ENCODE measurements around the gene LIMK2.

Gene LIMK2

DNA sequence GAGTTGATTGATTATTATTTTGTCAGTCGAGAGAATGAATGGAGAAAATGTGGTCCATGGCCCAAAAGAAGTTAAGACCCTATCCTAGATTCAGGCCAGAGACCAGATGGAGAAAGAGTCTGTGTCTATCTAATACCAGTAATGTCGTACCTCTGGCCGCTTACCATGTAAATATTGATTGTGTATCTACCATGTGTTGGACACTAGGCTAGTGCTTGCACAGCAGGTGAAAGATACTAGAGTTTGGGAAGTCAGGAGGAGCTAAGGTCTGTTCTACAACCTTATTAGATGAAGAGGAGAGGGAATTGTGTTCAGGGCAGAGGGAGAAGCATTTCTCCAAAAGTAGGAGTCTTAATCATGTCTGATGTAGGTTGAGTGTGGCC lies 48.4 kb downstream of the LIMK2 start:
- in situ Hi-C loops (cut with MboI; ENCODE audit: low sequenced_read_pairs) = no loop called here
- no peaks in the 10 kb centered on the region for H3K27me3 ChIP-seq (ENCODE audit: low read depth)
- no peak overlapping the region for H3K4me3 ChIP-seq
- peaks cover 14% of the 10 kb centered on the region for H3K36me3 ChIP-seq (replicated peaks)
- no peaks in the 10 kb centered on the region for H3K9me3 ChIP-seq
- no peaks in the 10 kb centered on the region for H3K4me1 ChIP-seq
- DNase-seq (ENCODE audit: low spot score in 2 of 2) = no peak

GRCh38 chr22:31262312-31263133 lies 50.4 kb downstream of the LIMK2 start:
- in situ Hi-C loops (cut with MboI; ENCODE audit: low sequenced_read_pairs) = no loop called here
- peaks cover 21% of the 10 kb centered on the region for H3K36me3 ChIP-seq (replicated peaks)
- no peak for DNase-seq (ENCODE audit: low spot score in 2 of 2)

DNA sequence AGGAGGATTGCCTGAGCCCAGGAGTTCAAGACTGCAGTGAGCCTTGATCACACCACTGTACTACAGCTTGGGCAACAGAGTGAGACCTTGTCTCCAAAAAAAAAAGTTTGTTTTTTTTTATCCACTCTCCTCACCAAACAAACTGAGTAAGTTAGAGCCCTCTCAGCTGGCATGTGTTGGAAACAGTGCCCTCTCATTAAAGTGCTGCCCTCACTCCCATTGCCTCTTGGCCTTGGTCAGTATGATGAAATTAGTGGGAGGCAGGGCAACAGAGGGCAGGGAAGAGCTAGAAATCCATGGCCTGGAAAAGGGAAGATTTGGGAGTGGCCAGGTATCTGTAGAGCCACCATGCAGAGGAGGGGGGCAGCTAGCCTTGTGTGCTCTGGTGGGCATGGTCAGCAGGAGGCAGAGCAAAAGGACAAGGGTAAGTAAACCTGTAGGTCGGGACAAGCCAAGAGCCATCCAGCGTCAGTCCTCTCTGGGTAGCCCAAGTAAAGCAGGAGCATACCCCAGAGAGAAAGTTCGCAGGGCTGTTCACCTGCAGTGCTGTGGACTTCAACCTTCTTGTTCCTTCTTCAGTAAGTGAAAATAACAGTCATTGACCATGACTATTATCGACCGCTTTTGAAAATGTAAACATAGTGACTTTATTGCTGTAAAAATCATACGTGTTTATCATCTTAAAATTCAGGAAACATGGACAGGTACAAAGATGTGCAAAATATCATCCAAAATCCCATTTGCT lies 52.0 kb downstream of the LIMK2 start:
- H3K4me3 ChIP-seq = no peak overlapping the region
- H3K36me3 ChIP-seq (replicated peaks) = peaks cover 22% of the 10 kb centered on the region
- DNase-seq (ENCODE audit: low spot score in 2 of 2) = no peak
- no peaks in the 10 kb centered on the region for H3K4me1 ChIP-seq
- no peaks in the 10 kb centered on the region for H3K9me3 ChIP-seq
- in situ Hi-C loops (cut with MboI; ENCODE audit: low sequenced_read_pairs) = no loop called here
- no peaks in the 10 kb centered on the region for H3K27me3 ChIP-seq (ENCODE audit: low read depth)

More at GRCh38 chr22:31262312-31263133, 50.4 kb downstream of the LIMK2 start:
- no peak overlapping the region for H3K4me3 ChIP-seq
- no peaks in the 10 kb centered on the region for H3K27me3 ChIP-seq (ENCODE audit: low read depth)
- H3K4me1 ChIP-seq = no peaks in the 10 kb centered on the region
- no peaks in the 10 kb centered on the region for H3K9me3 ChIP-seq

GRCh38 chr22:31268281-31268680 lies 56.2 kb downstream of the LIMK2 start:
- Histone ChIP-seq H3K4me1 (no peaks in the 10 kb centered on the region), H3K4me3 (no peak overlapping the region), H3K36me3 (replicated peaks) (peaks cover 22% of the 10 kb centered on the region), H3K9me3 (no peaks in the 10 kb centered on the region), H3K27me3 (ENCODE audit: low read depth) (no peaks in the 10 kb centered on the region)
- DNase-seq (ENCODE audit: low spot score in 2 of 2) = no peak
- in situ Hi-C loops (cut with MboI; ENCODE audit: low sequenced_read_pairs) = no loop called here

- in situ Hi-C loops (cut with MboI; ENCODE audit: low sequenced_read_pairs) = no loop called here
- no peak for DNase-seq (ENCODE audit: low spot score in 2 of 2)
- Histone ChIP-seq H3K36me3 (replicated peaks) (peaks cover 25% of the 10 kb centered on the region), H3K27me3 (ENCODE audit: low read depth) (no peaks in the 10 kb centered on the region), H3K4me1 (no peaks in the 10 kb centered on the region), H3K4me3 (no peak overlapping the region), H3K9me3 (no peaks in the 10 kb centered on the region)
These were observed 57.9 kb downstream of the LIMK2 start for GRCh38 chr22:31269892-31270579.

DNA sequence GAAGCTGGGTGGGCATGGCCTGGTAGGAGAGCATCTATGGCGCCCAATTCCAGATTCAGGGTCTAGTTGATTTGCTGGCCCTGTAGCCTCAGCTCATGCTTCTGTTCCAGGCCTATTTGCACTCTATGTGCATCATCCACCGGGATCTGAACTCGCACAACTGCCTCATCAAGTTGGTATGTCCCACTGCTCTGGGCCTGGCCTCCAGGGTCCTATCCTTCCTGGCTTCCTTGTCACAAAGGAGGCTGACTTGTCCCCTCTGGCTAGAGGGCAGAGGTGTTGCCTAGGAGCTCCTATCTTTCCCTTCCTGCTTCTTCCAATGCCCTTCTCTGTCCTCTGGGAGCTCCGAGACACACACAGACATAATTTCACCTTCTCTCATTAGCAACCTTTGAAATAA lies 58.9 kb downstream of the LIMK2 start:
- Histone ChIP-seq H3K27me3 (ENCODE audit: low read depth) (no peaks in the 10 kb centered on the region), H3K36me3 (replicated peaks) (peaks cover 35% of the 10 kb centered on the region), H3K9me3 (no peaks in the 10 kb centered on the region), H3K4me1 (no peaks in the 10 kb centered on the region), H3K4me3 (no peak overlapping the region)
- in situ Hi-C loops (cut with MboI; ENCODE audit: low sequenced_read_pairs) = no loop called here
- DNase-seq (ENCODE audit: low spot score in 2 of 2) = no peak

GRCh38 chr22:31271485-31271884 lies 59.4 kb downstream of the LIMK2 start:
- Histone ChIP-seq H3K9me3 (no peaks in the 10 kb centered on the region), H3K36me3 (replicated peaks) (peaks cover 35% of the 10 kb centered on the region), H3K4me3 (no peak overlapping the region), H3K4me1 (no peaks in the 10 kb centered on the region), H3K27me3 (ENCODE audit: low read depth) (no peaks in the 10 kb centered on the region)
- in situ Hi-C loops (cut with MboI; ENCODE audit: low sequenced_read_pairs) = no loop called here
- DNase-seq (ENCODE audit: low spot score in 2 of 2) = no peak

DNA sequence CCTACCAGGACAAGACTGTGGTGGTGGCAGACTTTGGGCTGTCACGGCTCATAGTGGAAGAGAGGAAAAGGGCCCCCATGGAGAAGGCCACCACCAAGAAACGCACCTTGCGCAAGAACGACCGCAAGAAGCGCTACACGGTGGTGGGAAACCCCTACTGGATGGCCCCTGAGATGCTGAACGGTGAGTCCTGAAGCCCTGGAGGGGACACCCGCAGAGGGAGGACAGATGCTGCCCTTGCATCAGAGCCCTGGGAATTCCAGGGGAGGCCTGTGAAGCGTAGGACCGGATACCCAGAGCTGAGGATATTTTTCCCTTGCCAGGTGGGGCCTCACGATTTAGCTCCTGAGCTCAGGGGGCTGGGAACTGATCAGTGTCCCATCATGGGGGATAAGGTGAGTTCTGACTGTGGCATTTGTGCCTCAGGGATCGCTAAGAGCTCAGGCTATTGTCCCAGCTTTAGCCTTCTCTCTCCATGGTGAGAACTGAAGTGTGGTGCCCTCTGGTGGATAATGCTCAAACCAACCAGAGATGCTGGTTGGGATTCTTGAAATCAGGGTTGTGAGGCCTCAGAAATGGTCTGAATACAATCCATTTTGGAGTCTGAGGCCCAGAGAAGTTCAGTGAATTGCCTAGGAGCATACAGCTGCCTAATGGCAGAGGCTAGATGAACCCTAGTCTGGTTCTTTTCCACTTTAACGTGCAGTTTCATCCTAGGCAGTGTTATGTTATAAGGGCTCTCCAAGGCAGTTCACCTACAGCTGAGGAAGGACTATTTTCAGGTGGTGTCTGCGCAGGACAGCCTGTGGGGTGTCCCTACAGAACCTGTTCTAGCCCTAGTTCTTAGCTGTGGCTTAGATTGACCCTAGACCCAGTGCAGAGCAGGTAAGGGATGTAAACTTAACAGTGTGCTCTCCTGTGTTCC lies 60.7 kb downstream of the LIMK2 start:
- H3K36me3 ChIP-seq (replicated peaks) = peaks cover 31% of the 10 kb centered on the region
- DNase-seq (ENCODE audit: low spot score in 2 of 2) = peak; percentile 60 to 78
- H3K9me3 ChIP-seq = no peaks in the 10 kb centered on the region
- H3K4me1 ChIP-seq = no peaks in the 10 kb centered on the region
- in situ Hi-C loops (cut with MboI; ENCODE audit: low sequenced_read_pairs) = no loop called here
- H3K4me3 ChIP-seq = no peak overlapping the region
- no peaks in the 10 kb centered on the region for H3K27me3 ChIP-seq (ENCODE audit: low read depth)

- Histone ChIP-seq H3K9me3 (no peaks in the 10 kb centered on the region), H3K27me3 (ENCODE audit: low read depth) (no peaks in the 10 kb centered on the region), H3K4me1 (no peaks in the 10 kb centered on the region), H3K4me3 (no peak overlapping the region), H3K36me3 (replicated peaks) (peaks cover 29% of the 10 kb centered on the region)
- in situ Hi-C loops (cut with MboI; ENCODE audit: low sequenced_read_pairs) = no loop called here
- DNase-seq (ENCODE audit: low spot score in 2 of 2) = no peak
These were observed 61.9 kb downstream of the LIMK2 start for GRCh38 chr22:31274017-31274416.

GRCh38 chr22:31275018-31275417 lies 62.9 kb downstream of the LIMK2 start:
- DNase-seq (ENCODE audit: low spot score in 2 of 2) = no peak

DNA sequence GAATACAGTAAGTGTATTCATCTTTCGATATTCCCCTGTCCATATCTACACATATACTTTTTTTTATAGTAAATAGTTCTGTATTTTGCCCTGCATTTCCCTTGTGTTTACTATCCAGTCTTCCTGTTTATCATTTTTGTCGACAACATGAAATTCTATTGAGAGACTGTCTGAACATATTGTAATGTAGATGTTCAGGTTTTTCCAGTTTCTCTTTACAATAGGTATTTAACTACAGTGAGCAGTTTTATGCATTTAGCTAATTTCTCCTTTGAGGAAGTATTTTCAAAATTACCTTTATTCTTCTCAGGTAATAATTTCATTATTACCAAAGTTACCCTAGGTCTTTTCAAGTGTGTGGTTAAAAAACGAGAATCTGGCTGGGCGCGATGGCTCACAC lies 63.5 kb downstream of the LIMK2 start:
- Histone ChIP-seq H3K4me1 (no peaks in the 10 kb centered on the region), H3K36me3 (replicated peaks) (peaks cover 29% of the 10 kb centered on the region), H3K4me3 (no peak overlapping the region), H3K9me3 (no peaks in the 10 kb centered on the region), H3K27me3 (ENCODE audit: low read depth) (no peaks in the 10 kb centered on the region)
- no peak for DNase-seq (ENCODE audit: low spot score in 2 of 2)
- in situ Hi-C loops (cut with MboI; ENCODE audit: low sequenced_read_pairs) = loop anchor here (25.0 kb wide), 1 partner anchor 112 kb away; the partner anchor contains the start of gene DRG1

More at GRCh38 chr22:31275018-31275417, 62.9 kb downstream of the LIMK2 start:
- H3K4me3 ChIP-seq = no peak overlapping the region
- H3K4me1 ChIP-seq = no peaks in the 10 kb centered on the region
- H3K36me3 ChIP-seq (replicated peaks) = peaks cover 29% of the 10 kb centered on the region
- in situ Hi-C loops (cut with MboI; ENCODE audit: low sequenced_read_pairs) = loop anchor here (25.0 kb wide), 1 partner anchor 112 kb away; the partner anchor contains the start of gene DRG1
- no peaks in the 10 kb centered on the region for H3K27me3 ChIP-seq (ENCODE audit: low read depth)
- no peaks in the 10 kb centered on the region for H3K9me3 ChIP-seq

- H3K4me1 ChIP-seq = no peaks in the 10 kb centered on the region
- peaks cover 29% of the 10 kb centered on the region for H3K36me3 ChIP-seq (replicated peaks)
- in situ Hi-C loops (cut with MboI; ENCODE audit: low sequenced_read_pairs) = loop anchor here (25.0 kb wide), 1 partner anchor 111 kb away; the partner anchor contains the start of gene DRG1
- no peaks in the 10 kb centered on the region for H3K9me3 ChIP-seq
- no peaks in the 10 kb centered on the region for H3K27me3 ChIP-seq (ENCODE audit: low read depth)
- no peak for DNase-seq (ENCODE audit: low spot score in 2 of 2)
- no peak overlapping the region for H3K4me3 ChIP-seq
These were observed 64.5 kb downstream of the LIMK2 start for GRCh38 chr22:31276426-31277167.
